Spleen (tissue), 11 donors: Measurements from ENCODE around the gene ARMC5. TPM values are rescaled to one million over a fixed set of nuclear protein-coding genes. Genes with fewer than 3 reads are reported as not detected.

Source experiments
- DNase-seq: peaks from one replicate; pipeline ENCODE4 v3.0.0-alpha.2; 2020
- H3K27ac ChIP-seq, 8 donors: fragments of 200-600 bp; sonication (generic) in 7 of 8; 1 replicate in 4 of 8; 2 replicates in 4 of 8; pipeline versions ENCODE4 v1.5.0 to v1.8.0; 2016 to 2021; ENCODE audit warnings: inconsistent platforms in 4 of 8, mild to moderate bottlenecking in 4 of 8, moderate library complexity in 1 of 8
- H3K27me3 ChIP-seq, 7 donors: fragments of 200-600 bp; sonication (generic) in 6 of 7; replicated peaks in 1 of 7; 1 replicate in 4 of 7; 2 replicates in 3 of 7; pipeline versions ENCODE4 v1.5.0 to v1.8.0; 2016 to 2021; ENCODE audit warnings: inconsistent platforms in 3 of 7, mild to moderate bottlenecking in 1 of 7
- H3K36me3 ChIP-seq, 6 donors: fragments of 200-600 bp; sonication (generic) in 5 of 6; 1 replicate in 4 of 6; 2 replicates in 2 of 6; pipeline versions ENCODE4 v1.5.0 to v1.8.0; 2016 to 2021; ENCODE audit warnings: inconsistent platforms in 2 of 6
- H3K4me1 ChIP-seq, 6 donors: fragments of 200-600 bp; sonication (generic) in 5 of 6; 1 replicate in 3 of 6; 2 replicates in 3 of 6; pipeline versions ENCODE4 v1.5.0 to v1.8.0; 2016 to 2021; ENCODE audit warnings: inconsistent platforms in 3 of 6
- H3K4me3 ChIP-seq, 8 donors: fragments of 200-600 bp; sonication (generic) in 7 of 8; 1 replicate in 4 of 8; 2 replicates in 4 of 8; pipeline versions ENCODE4 v1.5.0 to v1.8.0; 2016 to 2021; ENCODE audit warnings: inconsistent platforms in 4 of 8, mild to moderate bottlenecking in 4 of 8, moderate library complexity in 2 of 8
- H3K9me3 ChIP-seq, 8 donors: fragments of 200-600 bp; sonication (generic) in 7 of 8; 1 replicate in 4 of 8; 2 replicates in 4 of 8; pipeline versions ENCODE4 v1.5.0 to v1.8.0; 2016 to 2021; ENCODE audit warnings: inconsistent platforms in 4 of 8
- CTCF ChIP-seq, 11 experiments: fragments of 200-600 bp in 7 of 11; fragments of 450-650 bp in 4 of 11; sonication (generic) in 4 of 11; IDR thresholded peaks in 8 of 11; conservative IDR thresholded peaks in 3 of 11; 1 replicate in 7 of 11; 2 replicates in 4 of 11; pipeline versions ENCODE4 v1.4.0 to v1.8.0; 2016 to 2021; ENCODE audit warnings: antibody characterized with exemption in 11 of 11, inconsistent platforms in 4 of 11, mild to moderate bottlenecking in 1 of 11
- POLR2A ChIP-seq, 3 donors: fragments of 450-650 bp; IDR thresholded peaks; one replicate each; pipeline ENCODE4 v1.5.1; 2017; ENCODE audit warnings: antibody characterized with exemption in 3 of 3, mild to moderate bottlenecking in 1 of 3
- POLR2AphosphoS5 ChIP-seq, 3 donors: sonication (generic); formaldehyde crosslinking; IDR thresholded peaks; one replicate each; pipeline ENCODE4 v1.5.1; 2017; ENCODE audit warnings: antibody characterized with exemption in 3 of 3
- WGBS, 5 donors: extraction: QIAGEN DNeasy Blood & Tissue Kit in 3 of 5; methylation state at CpG; one replicate each; pipeline versions ENCODE4 v1.1.5 to v1.1.7; 2013 to 2018; 5-methylcytosine and 5-hydroxymethylcytosine counted together
- intact Hi-C: fragments of 100-400 bp; cut with DNase I; formaldehyde crosslinking; loops from one replicate; pipeline ENCODE4 v1.15.0; 2023; ENCODE audit warnings: low total_unique reads
- polyA plus RNA-seq, 3 donors: library from polyadenylated mRNA; stranded (reverse); fragments of 200-250 nt; gene quantifications; one replicate each; pipeline ENCODE4 v1.2.1, GENCODE V29; 2013
- total RNA-seq, 7 donors: library from RNA; depleted of rRNA in 3 of 7; stranded (reverse); fragments of >200 nt in 3 of 7; fragmentation: NEBNext Ultra II Directional in 4 of 7; extraction: Animal tissue kit (Norgen Biotek cat#: 25700) in 4 of 7; gene quantifications; one replicate each; pipeline versions ENCODE4 v1.1.0 to v1.2.1, GENCODE V29; 2016 to 2021
- donor health status: healthy with polysubstance abuse.
- donor health status: DM: no; HTN: no; CAD: no; lungs with moderate emphysema.
- donor health status: DM: no; HTN: no; CAD: no.
- donor health status: Bipolar disorder and iron deficiency.
- donor health status: healthy.
- donor health status: DM: no; HTN: no; CAD: no.
- donor health status: DM: yes; HTN: yes; CAD: no.

Gene ARMC5
- total and polyA plus RNA-seq, 10 donors: 8.8 to 23.5 (median 11.8) TPM

DNA sequence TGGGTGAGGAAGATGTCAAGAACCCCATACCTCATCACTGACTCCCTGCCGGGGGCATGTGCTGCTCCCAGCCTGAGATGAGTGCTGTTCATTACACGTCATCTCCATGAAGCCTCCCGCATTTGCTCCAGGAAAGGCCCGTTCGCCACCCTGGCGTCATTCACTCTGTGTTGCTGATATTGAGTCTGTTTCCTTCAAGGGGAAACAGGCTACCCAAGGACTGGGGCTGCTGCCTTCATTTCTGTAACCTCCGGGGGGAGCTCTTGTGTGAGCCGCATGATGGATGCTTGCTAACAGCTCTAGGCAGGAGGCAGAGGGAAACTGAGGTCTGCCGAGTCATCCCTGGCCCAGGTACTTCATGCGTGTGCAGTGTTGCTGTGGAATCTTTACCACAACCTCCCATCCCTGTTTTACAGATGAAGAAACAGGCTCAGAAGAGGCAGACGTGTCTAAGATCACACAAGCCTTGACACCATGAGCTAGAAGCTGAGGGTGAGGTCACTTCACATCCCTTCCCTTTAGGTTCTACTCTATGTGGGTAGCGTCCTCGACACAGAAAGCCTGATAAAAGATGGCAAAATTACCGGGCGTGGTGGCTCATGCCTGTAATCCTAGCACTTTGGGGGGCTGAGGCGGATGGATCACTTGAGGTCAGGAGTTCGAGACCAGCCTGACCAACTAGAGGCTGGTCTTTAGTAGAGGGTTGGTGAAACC is 3.5 kb upstream of the ARMC5 start:
- Histone ChIP-seq H3K9me3 (no peaks in the 10 kb centered on the region), H3K4me3 (no peak overlapping the region), H3K36me3 (peaks cover 0 to 14% (median 0%) of the 10 kb centered on the region in 6 donors), H3K27ac (peak overlapping the region in 2 of 8 donors; percentile 3 to 18), H3K4me1 (peaks cover 30 to 90% (median 75%) of the 10 kb centered on the region in 6 donors), H3K27me3 (no peaks in the 10 kb centered on the region)
- 57 to 67% (median 65%) methylated on average over 17 of the region's 17 CpGs for WGBS, 5 donors
- no peak for DNase-seq
- TF ChIP-seq POLR2AphosphoS5 (IDR thresholded peaks at IDR 0.05) (peak in 1 of 3 donors; percentile 13), CTCF (IDR thresholded peaks at IDR 0.05 in 8 of 11, conservative IDR thresholded peaks at IDR 0.05 in 3 of 11) (peak in 2 of 11 experiments; percentile 19 to 20), POLR2A (IDR thresholded peaks at IDR 0.05) (no peak)
- intact Hi-C loops: no loop called here

DNA sequence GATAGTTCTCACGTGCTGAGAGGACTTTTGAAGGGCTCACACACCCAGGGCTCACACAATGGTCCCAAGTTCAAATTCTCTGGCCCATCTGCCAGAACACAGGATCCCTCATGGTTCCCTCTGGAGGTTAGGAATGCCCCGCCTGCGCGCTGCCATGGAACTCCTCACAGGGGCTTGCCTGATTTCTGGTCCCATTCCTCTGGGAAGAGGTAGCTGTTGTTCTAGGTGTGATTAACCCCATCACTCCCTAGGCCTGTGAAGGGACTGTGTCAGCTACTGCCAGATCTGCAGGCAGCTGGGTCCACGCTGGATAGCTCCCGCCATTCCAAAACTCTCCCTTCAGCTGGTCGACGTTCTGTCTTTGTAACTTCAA is 2.3 kb upstream of the ARMC5 start:
- peaks cover 0 to 19% (median 1%) of the 10 kb centered on the region in 6 donors for H3K36me3 ChIP-seq
- intact Hi-C loops: no loop called here
- H3K4me1 ChIP-seq: peaks cover 34 to 90% (median 72%) of the 10 kb centered on the region in 6 donors
- WGBS, 5 donors: 71 to 89% (median 83%) methylated on average over 5 to 8 of the region's 8 CpGs
- H3K9me3 ChIP-seq: no peaks in the 10 kb centered on the region
- peak overlapping the region in 1 of 8 donors; percentile 82 for H3K4me3 ChIP-seq
- no peak for DNase-seq
- H3K27ac ChIP-seq: no peak overlapping the region
- H3K27me3 ChIP-seq: no peaks in the 10 kb centered on the region
- no peak for TF ChIP-seq CTCF (IDR thresholded peaks at IDR 0.05 in 8 of 11, conservative IDR thresholded peaks at IDR 0.05 in 3 of 11)
- no peak for TF ChIP-seq POLR2AphosphoS5 (IDR thresholded peaks at IDR 0.05)
- no peak for TF ChIP-seq POLR2A (IDR thresholded peaks at IDR 0.05)

DNA sequence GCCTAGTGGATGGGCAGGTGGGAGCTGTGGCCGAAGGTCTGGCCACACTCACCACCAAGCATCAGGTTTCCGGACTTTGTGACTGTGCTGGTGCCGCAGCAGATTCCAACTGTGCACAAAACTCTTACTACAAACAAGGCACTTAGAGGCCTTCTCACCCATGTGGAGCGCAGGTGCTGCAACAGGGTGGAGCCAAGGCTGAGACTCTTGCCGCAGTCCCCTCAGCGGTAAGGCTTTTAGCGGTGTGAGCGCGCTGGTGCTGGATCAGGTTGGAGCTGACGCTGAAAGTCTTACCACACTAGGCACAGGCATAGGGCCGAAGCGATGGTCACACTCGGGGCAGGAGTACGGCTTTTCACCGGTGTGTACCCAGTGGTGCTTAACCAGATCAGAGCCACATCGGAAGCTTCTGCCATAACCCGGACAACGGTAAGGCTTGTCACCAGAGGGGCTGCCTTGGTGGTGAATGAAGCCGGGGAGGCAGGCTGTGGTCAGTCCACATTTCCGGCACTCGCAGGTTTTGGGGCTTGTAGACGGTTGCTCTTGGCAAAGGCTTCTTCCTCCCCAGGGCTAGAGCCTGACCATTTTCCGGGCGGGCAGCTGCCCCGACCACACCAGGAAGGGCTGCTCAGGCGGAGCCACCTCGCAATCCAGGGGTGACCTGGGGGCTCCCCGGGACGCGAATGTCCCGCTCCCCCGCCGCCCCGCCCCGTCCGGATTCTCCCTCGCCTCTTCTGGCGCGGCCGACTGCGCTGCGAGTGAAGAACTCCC is 1.0 kb upstream of the ARMC5 start:
- Histone ChIP-seq H3K4me1 (peaks cover 32 to 77% (median 61%) of the 10 kb centered on the region in 6 donors), H3K36me3 (peaks cover 0 to 32% (median 14%) of the 10 kb centered on the region in 6 donors), H3K4me3 (peak overlapping the region; percentile 60 to 93 (median 73)), H3K27ac (peak overlapping the region; percentile 97 to 100 (median 99)), H3K27me3 (no peaks in the 10 kb centered on the region), H3K9me3 (no peaks in the 10 kb centered on the region)
- peak; percentile 94 for DNase-seq
- TF ChIP-seq CTCF (IDR thresholded peaks at IDR 0.05 in 8 of 11, conservative IDR thresholded peaks at IDR 0.05 in 3 of 11) (peak in 1 of 11 experiments; percentile 17), POLR2AphosphoS5 (IDR thresholded peaks at IDR 0.05) (peak in 1 of 3 donors; percentile 4), POLR2A (IDR thresholded peaks at IDR 0.05) (no peak)
- 0 to 2% (median 1%) methylated on average over 36 to 42 of the region's 42 CpGs for WGBS, 5 donors
- intact Hi-C loops: no loop called here
